Hypothalamus (tissue), 51 donors: Measurements from ENCODE around the gene FAU.

Experiments used
- DNase-seq, 51 donors: peaks; one replicate each; lab custom pipeline; 2025; lab: John Stamatoyannopoulos, UW

Gene FAU

GRCh38 chr11:65084598-65085375 is 37.1 kb downstream of the FAU start:
- no peak for DNase-seq

- DNase-seq = peak; percentile 58 to 98 (median 92)
Observed at GRCh38 chr11:65083834-65084597, 37.9 kb downstream of the FAU start, which contains the start of the genes CDCA5 and ZFPL1. CDCA5 (minus strand) TSS chr11:65084040; CDS start chr11:65083978, 62 bp downstream. ZFPL1 (plus strand) TSS chr11:65084222; CDS start chr11:65084699, 477 bp downstream.

GRCh38 chr11:65083134-65083833 is 38.6 kb downstream of the FAU start:
- no peak for DNase-seq

DNA sequence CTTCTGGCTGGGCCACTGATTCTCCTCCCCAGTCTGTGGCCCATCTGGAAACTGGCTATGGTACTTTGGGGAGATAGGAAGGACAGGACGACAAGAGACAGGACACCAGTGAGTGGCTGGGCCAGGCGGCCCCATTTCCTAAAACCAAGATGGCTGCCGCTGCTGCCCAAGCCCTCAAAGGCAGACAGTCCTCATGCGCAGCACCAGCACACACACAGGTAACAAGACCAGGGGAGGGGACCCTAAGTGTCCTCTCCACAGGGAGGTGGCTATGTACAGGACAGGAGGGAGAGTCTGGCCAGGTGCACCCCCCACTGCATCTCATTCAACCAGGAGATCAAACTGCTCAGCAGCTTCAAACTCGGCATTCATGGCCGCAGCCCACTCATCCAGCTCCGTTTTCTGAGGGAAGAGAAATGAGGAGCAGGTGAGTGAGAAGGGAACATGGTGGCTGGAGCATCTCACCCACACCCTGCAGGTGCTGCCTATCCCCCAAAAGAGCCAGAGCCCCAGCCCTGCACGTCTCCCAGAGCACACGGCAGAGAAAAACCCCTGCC is 43.1 kb downstream of the FAU start:
- DNase-seq = no peak

DNA sequence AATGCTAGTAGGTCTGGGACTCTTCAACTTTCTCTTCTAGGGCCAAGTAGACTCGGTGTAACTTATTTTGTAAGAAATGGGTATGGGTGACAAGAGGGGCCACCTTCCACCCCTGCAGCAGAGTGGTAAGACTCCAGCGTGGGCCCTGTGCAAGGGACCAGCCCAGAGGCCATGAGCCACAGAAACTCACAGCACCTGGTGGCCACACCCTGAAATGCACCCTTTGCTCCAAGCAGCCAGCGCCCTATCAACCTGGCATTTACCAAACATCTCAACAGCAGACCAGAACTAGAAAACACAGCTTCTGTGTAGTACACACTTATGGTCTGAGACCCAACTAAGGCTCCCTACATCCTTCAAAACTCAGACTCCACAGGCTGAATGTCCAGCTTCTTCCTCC is 43.8 kb downstream of the FAU start:
- no peak for DNase-seq

DNA sequence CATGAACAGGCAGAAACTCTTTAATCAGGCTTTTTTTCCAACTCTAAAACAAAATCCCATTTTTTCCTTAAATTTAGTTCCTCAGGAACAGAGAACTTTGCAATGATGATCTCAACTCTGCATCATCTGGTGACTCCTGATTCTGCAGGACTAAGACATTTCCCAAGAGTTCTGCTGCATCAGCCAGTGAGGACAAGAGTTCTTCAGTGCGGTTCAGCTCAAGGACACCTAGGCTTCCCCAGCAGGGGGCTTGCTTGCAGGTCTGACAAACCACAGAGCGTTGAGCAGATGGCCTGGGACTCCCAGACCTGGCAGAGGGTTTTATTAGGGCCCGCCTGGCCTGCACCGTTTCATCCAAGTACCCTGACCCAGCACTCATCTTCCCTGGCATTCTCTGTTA is 44.5 kb downstream of the FAU start:
- no peak for DNase-seq

DNA sequence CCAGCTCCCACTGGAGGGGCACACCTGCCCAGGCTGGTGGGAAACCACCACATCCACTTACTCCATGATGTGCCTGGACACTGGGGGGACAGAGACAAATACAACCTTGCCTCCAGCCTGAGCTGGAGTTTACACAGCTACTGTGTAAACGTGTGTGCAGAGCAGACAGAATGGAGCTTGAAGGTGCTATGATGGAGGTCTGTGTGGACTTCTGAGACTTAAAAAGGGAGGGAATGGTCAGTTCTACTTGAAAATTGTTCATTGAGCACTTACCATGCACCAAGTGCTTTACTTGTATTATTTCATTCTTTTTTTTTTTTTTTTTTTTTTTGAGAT is 49.3 kb downstream of the FAU start:
- DNase-seq = no peak

DNA sequence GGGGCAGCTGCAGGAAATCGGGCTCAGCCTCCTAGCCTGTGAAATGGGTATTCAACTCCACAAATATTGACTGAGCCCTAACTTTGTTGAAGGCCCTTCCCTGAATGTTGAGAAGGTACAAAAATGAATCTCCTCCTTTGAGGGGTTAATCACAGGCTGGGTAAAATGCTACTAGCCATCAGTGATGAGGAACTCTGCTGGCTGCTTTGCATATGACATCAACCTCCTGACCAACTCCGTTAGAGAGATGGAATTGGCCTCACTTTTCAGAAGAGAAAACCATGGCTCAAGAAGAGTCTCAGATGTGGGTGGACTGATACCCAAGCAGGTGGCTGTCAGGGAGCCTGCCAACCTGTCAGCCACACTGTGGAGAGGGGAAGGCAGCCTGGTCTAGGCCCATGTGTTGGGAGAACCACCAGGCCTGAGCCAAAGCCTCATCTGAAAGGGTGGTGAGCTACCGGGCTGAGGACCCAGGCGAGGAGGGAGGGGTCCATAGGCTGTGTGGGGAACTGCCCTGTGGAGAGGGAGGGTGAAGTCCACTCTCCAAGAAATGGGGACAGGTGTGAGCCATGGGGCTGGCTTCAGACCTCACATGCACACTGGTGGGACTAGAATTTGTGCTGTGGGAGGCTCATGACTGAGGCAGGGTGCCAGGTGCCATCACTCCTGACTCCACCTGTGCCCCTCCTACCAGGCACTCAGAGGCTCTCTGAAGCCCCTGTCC is 49.9 kb downstream of the FAU start:
- no peak for DNase-seq
